ENCODE data around the gene WDR76. TPM values are rescaled to one million over a fixed set of nuclear protein-coding genes. Genes with fewer than 3 reads are reported as not detected.
"Not testable (repeated sequence)": the region's sequence is repeated elsewhere in the genome, so short reads cannot be mapped to it uniquely, and the experiment has no call there.

Gene WDR76
- total RNA-seq, 1 donor = 7.6 TPM

GRCh38 chr15:43854801-43855200 lies 28.0 kb downstream of the WDR76 start:
- TF ChIP-seq CTCF (IDR thresholded peaks at IDR 0.05; ENCODE audit: extremely low read depth, low read depth, low read length) = no peak
- Histone ChIP-seq H4K20me1 (ENCODE audit: insufficient read depth, low read length) (no peaks in the 10 kb centered on the region), H3K4me3 (ENCODE audit: insufficient read depth, low read length) (no peak overlapping the region), H3K9me3 (ENCODE audit: low read depth, low read length) (no peaks in the 10 kb centered on the region), H3K4me1 (ENCODE audit: insufficient read depth, low read length) (no peaks in the 10 kb centered on the region), H3K27me3 (ENCODE audit: insufficient read depth, low read length) (no peaks in the 10 kb centered on the region), H3K27ac (ENCODE audit: low read depth, low read length) (no peak overlapping the region), H3K36me3 (ENCODE audit: insufficient read depth, low read length) (peaks cover 10% of the 10 kb centered on the region), H3K79me2 (ENCODE audit: insufficient read depth, low read length) (no peaks in the 10 kb centered on the region), H2AFZ (ENCODE audit: low read length) (no peak overlapping the region), H3K4me2 (ENCODE audit: insufficient read depth, low read length) (no peak overlapping the region)
- no peak for DNase-seq (ENCODE audit: insufficient read length, low spot score, missing footprints)

- Histone ChIP-seq H2AFZ (ENCODE audit: low read length) (no peak overlapping the region), H3K4me3 (ENCODE audit: insufficient read depth, low read length) (no peak overlapping the region), H3K27ac (ENCODE audit: low read depth, low read length) (no peak overlapping the region), H3K9me3 (ENCODE audit: low read depth, low read length) (no peaks in the 10 kb centered on the region), H3K79me2 (ENCODE audit: insufficient read depth, low read length) (no peaks in the 10 kb centered on the region), H3K4me1 (ENCODE audit: insufficient read depth, low read length) (no peaks in the 10 kb centered on the region), H4K20me1 (ENCODE audit: insufficient read depth, low read length) (no peaks in the 10 kb centered on the region), H3K4me2 (ENCODE audit: insufficient read depth, low read length) (no peak overlapping the region), H3K27me3 (ENCODE audit: insufficient read depth, low read length) (no peaks in the 10 kb centered on the region), H3K36me3 (ENCODE audit: insufficient read depth, low read length) (peaks cover 11% of the 10 kb centered on the region)
- no peak for TF ChIP-seq CTCF (IDR thresholded peaks at IDR 0.05; ENCODE audit: extremely low read depth, low read depth, low read length)
- no peak for DNase-seq (ENCODE audit: insufficient read length, low spot score, missing footprints)
Observed at GRCh38 chr15:43859546-43859945, 32.7 kb downstream of the WDR76 start.

- not testable (repeated sequence) for H3K4me2 ChIP-seq (ENCODE audit: insufficient read depth, low read length); H3K79me2 ChIP-seq (ENCODE audit: insufficient read depth, low read length); H4K20me1 ChIP-seq (ENCODE audit: insufficient read depth, low read length); H3K4me3 ChIP-seq (ENCODE audit: insufficient read depth, low read length); H2AFZ ChIP-seq (ENCODE audit: low read length); DNase-seq (ENCODE audit: insufficient read length, low spot score, missing footprints); H3K36me3 ChIP-seq (ENCODE audit: insufficient read depth, low read length); H3K27ac ChIP-seq (ENCODE audit: low read depth, low read length); H3K27me3 ChIP-seq (ENCODE audit: insufficient read depth, low read length); H3K9me3 ChIP-seq (ENCODE audit: low read depth, low read length); H3K4me1 ChIP-seq (ENCODE audit: insufficient read depth, low read length)
Observed at GRCh38 chr15:43866636-43867035, 39.8 kb downstream of the WDR76 start.

- H3K27me3 ChIP-seq (ENCODE audit: insufficient read depth, low read length) = no peaks in the 10 kb centered on the region
- H3K4me1 ChIP-seq (ENCODE audit: insufficient read depth, low read length) = no peaks in the 10 kb centered on the region
- peaks cover 5% of the 10 kb centered on the region for H3K36me3 ChIP-seq (ENCODE audit: insufficient read depth, low read length)
- no peak overlapping the region for H3K4me3 ChIP-seq (ENCODE audit: insufficient read depth, low read length)
- H4K20me1 ChIP-seq (ENCODE audit: insufficient read depth, low read length) = no peaks in the 10 kb centered on the region
- H3K27ac ChIP-seq (ENCODE audit: low read depth, low read length) = no peak overlapping the region
- no peak for TF ChIP-seq CTCF (IDR thresholded peaks at IDR 0.05; ENCODE audit: extremely low read depth, low read depth, low read length)
- no peaks in the 10 kb centered on the region for H3K9me3 ChIP-seq (ENCODE audit: low read depth, low read length)
- no peak for DNase-seq (ENCODE audit: insufficient read length, low spot score, missing footprints)
- H2AFZ ChIP-seq (ENCODE audit: low read length) = no peak overlapping the region
- H3K4me2 ChIP-seq (ENCODE audit: insufficient read depth, low read length) = no peak overlapping the region
- H3K79me2 ChIP-seq (ENCODE audit: insufficient read depth, low read length) = no peaks in the 10 kb centered on the region
Observed at GRCh38 chr15:43867096-43867495, 40.3 kb downstream of the WDR76 start.

Measured in osteoblast (primary cell).